SU-DHL-6 (cell line): Measurements from ENCODE around the gene OR2A7.
"Not testable (repeated sequence)": the region's sequence is repeated elsewhere in the genome, so short reads cannot be mapped to it uniquely, and the experiment has no call there.

ENCODE experiments used
- CTCF ChIP-seq: fragments of 200-600 bp; sonication (generic); IDR thresholded peaks from one replicate; pipeline ENCODE4 v1.5.1; 2017; ENCODE audit warnings: antibody characterized with exemption, mild to moderate bottlenecking, low read length, moderate library complexity; ENCODE audit not compliant: insufficient read depth, poor library complexity, severe bottlenecking
- EZH2phosphoT487 ChIP-seq: fragments of 200-600 bp; sonication (generic), shearing (Covaris generic); conservative IDR thresholded peaks from 2 replicates; pipeline ENCODE4 v1.6.1; 2018; ENCODE audit warnings: mild to moderate bottlenecking, antibody characterized with exemption, low read length, moderate library complexity, mixed read lengths

- not testable (repeated sequence) for TF ChIP-seq EZH2phosphoT487, CTCF
These were observed 16.8 kb downstream of the OR2A7 start for GRCh38 chr7:144247674-144248330.
